Esophagus muscularis mucosa (tissue), 4 donors: ENCODE data around the gene FBXO7.

Experiments
- CTCF ChIP-seq, 3 experiments: fragments of 200-600 bp in 2 of 3; fragments of 450-650 bp in 1 of 3; sonication (generic) in 2 of 3; IDR thresholded peaks; one replicate each; pipeline ENCODE4 v1.5.1; 2017 to 2019; ENCODE audit warnings: antibody characterized with exemption in 3 of 3, mild to moderate bottlenecking in 2 of 3, moderate library complexity in 1 of 3
- EP300 ChIP-seq: sonication (generic); formaldehyde crosslinking; IDR thresholded peaks from one replicate; pipeline ENCODE4 v1.6.1; 2017; ENCODE audit warnings: antibody characterized with exemption
- POLR2A ChIP-seq: fragments of 450-650 bp; IDR thresholded peaks from one replicate; pipeline ENCODE4 v1.6.1; 2017; ENCODE audit warnings: antibody characterized with exemption, moderate library complexity, mild to moderate bottlenecking, low read depth

DNA sequence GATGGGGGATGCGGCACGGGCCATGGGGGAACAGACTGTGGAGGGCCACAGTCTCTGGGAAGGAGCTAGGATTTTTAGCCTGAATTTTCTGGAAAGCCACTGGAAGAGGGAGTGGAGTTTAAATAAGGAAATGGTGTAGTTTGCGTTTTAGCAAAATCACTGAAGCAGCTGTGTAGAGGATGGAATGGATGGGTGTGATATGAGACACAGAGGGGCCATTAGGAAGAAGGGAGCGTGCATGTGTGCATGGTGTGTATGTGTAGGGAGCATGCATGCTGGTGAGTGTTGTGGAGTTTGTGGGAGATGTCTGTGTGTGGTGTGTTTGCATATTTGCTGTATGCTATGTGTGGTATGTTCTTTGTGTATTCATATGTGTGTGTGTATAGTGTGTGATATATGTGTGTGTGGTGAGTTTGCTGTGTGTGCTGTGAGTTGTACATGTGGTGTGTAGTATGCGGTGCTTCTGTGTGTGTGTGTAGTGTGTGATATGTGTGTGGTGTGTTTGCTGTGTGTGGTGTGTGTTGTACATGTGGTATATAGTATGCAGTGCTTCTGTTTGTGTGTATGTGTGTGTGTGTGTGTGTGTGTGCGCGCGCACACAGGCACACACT, 67.6 kb downstream of the FBXO7 start:
- no peak for TF ChIP-seq CTCF (IDR thresholded peaks at IDR 0.05)
- no peak for TF ChIP-seq EP300
- no peak for TF ChIP-seq POLR2A
